SK-N-SH (cell line): Measurements from ENCODE around the gene NR2E3. TPM values are rescaled to one million over a fixed set of nuclear protein-coding genes. Genes with fewer than 3 reads are reported as not detected.

Experiments
- CTCF ChIA-PET: fragments of 300-600, 350-600 bp; formaldehyde crosslinking; extraction: SDS; loops from one replicate; lab custom pipeline; 2021; lab: Yijun Ruan, JAX
- POLR2A ChIA-PET: fragments of 350-600 bp; sonication (Branson Sonifier 250); formaldehyde crosslinking; extraction: SDS; loops from one replicate; lab custom pipeline; 2020; ENCODE audit warnings: antibody characterized with exemption, inconsistent platforms; lab: Yijun Ruan, JAX
- DNase-seq: peaks from one replicate; pipeline ENCODE4 v3.0.0; 2012
- H2AFZ ChIP-seq: fragments of 200-600 bp; sonication (generic); 2 replicates; pipeline ENCODE4 v1.8.1; 2016; ENCODE audit warnings: antibody characterized with exemption, mild to moderate bottlenecking, low read depth
- H3F3A ChIP-seq: fragments of 200-600 bp; sonication (generic); replicated peaks from 2 replicates; pipeline ENCODE3; 2016; ENCODE audit warnings: antibody characterized with exemption, mild to moderate bottlenecking; ENCODE audit not compliant: insufficient read depth
- H3K27ac ChIP-seq, 2 experiments: fragments of 200-500 bp in 1 of 2; fragments of 200-600 bp in 1 of 2; sonication (Bioruptor generic) in 1 of 2; sonication (generic), shearing (Covaris generic) in 1 of 2; 2 replicates each; pipeline versions ENCODE4 v1.5.1 to v1.6.1; 2014 to 2016; ENCODE audit warnings: low read depth in 2 of 2, inconsistent platforms in 1 of 2, low read length in 1 of 2, mild to moderate bottlenecking in 1 of 2, mixed read lengths in 1 of 2
- H3K27me3 ChIP-seq: fragments of 200-600 bp; sonication (generic), shearing (Covaris generic); 2 replicates; pipeline ENCODE4 v1.6.1; 2016; ENCODE audit warnings: mixed run types; ENCODE audit not compliant: insufficient read depth
- H3K36me3 ChIP-seq, 2 experiments: fragments of 200-500 bp in 1 of 2; fragments of 200-600 bp in 1 of 2; sonication (Bioruptor generic) in 1 of 2; sonication (generic) in 1 of 2; replicated peaks in 1 of 2; 2 replicates each; pipeline versions ENCODE3 to v1.5.1; 2014 to 2016; ENCODE audit warnings: low read length in 1 of 2, mild to moderate bottlenecking in 1 of 2; ENCODE audit not compliant: insufficient read depth in 2 of 2, control insufficient read depth in 1 of 2
- H3K4me1 ChIP-seq, 2 experiments: fragments of 200-500 bp in 1 of 2; fragments of 200-600 bp in 1 of 2; sonication (Bioruptor generic) in 1 of 2; sonication (generic), shearing (Covaris generic) in 1 of 2; 2 replicates each; pipeline versions ENCODE4 v1.5.1 to v1.6.1; 2014 to 2016; ENCODE audit warnings: low read depth in 1 of 2, low read length in 1 of 2, mixed run types in 1 of 2; ENCODE audit not compliant: insufficient read depth in 2 of 2, control insufficient read depth in 1 of 2
- H3K4me2 ChIP-seq: fragments of 200-600 bp; sonication (generic), shearing (Covaris generic); 2 replicates; pipeline ENCODE4 v1.6.1; 2017; ENCODE audit warnings: mixed run types
- H3K4me3 ChIP-seq, 2 experiments: fragments of 200-500 bp in 1 of 2; fragments of 200-600 bp in 1 of 2; sonication (Bioruptor generic) in 1 of 2; sonication (generic), shearing (Covaris generic) in 1 of 2; 2 replicates each; pipeline versions ENCODE4 v1.5.1 to v1.8.1; 2014 to 2016; ENCODE audit warnings: low read depth in 2 of 2, inconsistent platforms in 1 of 2, low read length in 1 of 2, mild to moderate bottlenecking in 1 of 2, mixed read lengths in 1 of 2, moderate library complexity in 1 of 2
- H3K79me2 ChIP-seq: fragments of 200-600 bp; sonication (generic); 2 replicates; pipeline ENCODE4 v1.8.1; 2017; ENCODE audit warnings: mild to moderate bottlenecking; ENCODE audit not compliant: insufficient read depth
- H3K9ac ChIP-seq: fragments of 200-600 bp; sonication (generic); 2 replicates; pipeline ENCODE4 v1.6.1; 2017; ENCODE audit warnings: mixed run types
- H3K9me2 ChIP-seq: fragments of 200-600 bp; sonication (generic); 2 replicates; pipeline ENCODE4 v1.6.1; 2017; ENCODE audit warnings: mixed run types
- H3K9me3 ChIP-seq: fragments of 200-600 bp; sonication (generic); 2 replicates; pipeline ENCODE4 v1.6.1; 2017; ENCODE audit warnings: mixed run types, mild to moderate bottlenecking, moderate library complexity
- H4K20me1 ChIP-seq: fragments of 200-600 bp; sonication (generic); 2 replicates; pipeline ENCODE4 v1.6.1; 2017; ENCODE audit warnings: mild to moderate bottlenecking, mixed run types; ENCODE audit not compliant: insufficient read depth
- EZH2phosphoT487 ChIP-seq: fragments of 200-600 bp; sonication (generic); IDR thresholded peaks from 2 replicates; pipeline ENCODE4 v1.6.1; 2017; ENCODE audit warnings: low read depth, mixed run types, mild to moderate bottlenecking, antibody characterized with exemption, moderate library complexity, borderline replicate concordance
- FOSL2 ChIP-seq: IDR thresholded peaks from 2 replicates; pipeline ENCODE4 v1.4.0; 2012; ENCODE audit warnings: low read depth, mild to moderate bottlenecking, moderate library complexity, borderline replicate concordance
- FOXJ3 ChIP-seq: sonication (generic); formaldehyde crosslinking; IDR thresholded peaks from 2 replicates; pipeline ENCODE4 v1.5.1; 2020; ENCODE audit warnings: mild to moderate bottlenecking, missing genetic modification reagents
- GATA2 ChIP-seq: sonication (generic); formaldehyde crosslinking; IDR thresholded peaks from 2 replicates; pipeline ENCODE4 v1.5.0; 2020; ENCODE audit warnings: mild to moderate bottlenecking, missing genetic modification reagents
- JUND ChIP-seq: IDR thresholded peaks from 2 replicates; pipeline ENCODE4 v1.4.0; 2012
- MEF2A ChIP-seq: IDR thresholded peaks from 2 replicates; pipeline ENCODE4 v1.4.0; 2012; ENCODE audit warnings: low read depth, borderline replicate concordance
- MXI1 ChIP-seq: IDR thresholded peaks from 2 replicates; pipeline ENCODE4 v1.6.1; 2012; ENCODE audit warnings: mild to moderate bottlenecking, low read depth, low read length, improper control_type of control experiment
- NFIC ChIP-seq: IDR thresholded peaks from 2 replicates; pipeline ENCODE4 v1.4.0; 2012; ENCODE audit warnings: borderline replicate concordance
- NRF1 ChIP-seq: IDR thresholded peaks from 2 replicates; pipeline ENCODE4 v1.6.1; 2012; ENCODE audit warnings: low read depth, mild to moderate bottlenecking, low read length
- POLR2AphosphoS5 ChIP-seq: IDR thresholded peaks from 2 replicates; pipeline ENCODE4 v1.6.1; 2012; ENCODE audit warnings: low read depth, low read length
- RFX5 ChIP-seq: IDR thresholded peaks from 2 replicates; pipeline ENCODE4 v1.6.1; 2012; ENCODE audit warnings: mild to moderate bottlenecking, improper control_type of control experiment, low read length
- SIN3A ChIP-seq: IDR thresholded peaks from 2 replicates; pipeline ENCODE4 v1.6.1; 2012; ENCODE audit warnings: low read depth, mild to moderate bottlenecking, low read length, moderate library complexity, borderline replicate concordance
- SMC3 ChIP-seq: IDR thresholded peaks from 2 replicates; pipeline ENCODE4 v1.6.1; 2012; ENCODE audit warnings: low read depth, low read length, improper control_type of control experiment
- TAF1 ChIP-seq: IDR thresholded peaks from 2 replicates; pipeline ENCODE4 v1.6.1; 2012; ENCODE audit warnings: low read depth, mild to moderate bottlenecking, low read length, moderate library complexity, borderline replicate concordance
- TCF12 ChIP-seq: IDR thresholded peaks from 2 replicates; pipeline ENCODE4 v1.4.0; 2012
- YY1 ChIP-seq: IDR thresholded peaks from 2 replicates; pipeline ENCODE4 v1.4.0; 2012; ENCODE audit warnings: low read depth, mild to moderate bottlenecking
- WGBS: methylation state at CpG from one replicate; pipeline ENCODE4 v1.1.6; 2017; ENCODE audit warnings: low lambda C conversion rate; 5-methylcytosine and 5-hydroxymethylcytosine counted together
- polyA plus RNA-seq, 3 experiments: library from polyadenylated mRNA; depleted of rRNA; stranded (reverse); fragments of >200 nt; gene quantifications; 2 replicates each; pipeline ENCODE4 v1.2.3, GENCODE V29; 2012
- TF ChIP-seq, protein P1 (sequence below): IDR thresholded peaks from 2 replicates; pipeline ENCODE4 v1.6.1; 2012; ENCODE audit warnings: mild to moderate bottlenecking, low read depth, low read length, moderate library complexity
- TF ChIP-seq, protein P2 (sequence below): fragments of 200-600 bp; sonication (generic); IDR thresholded peaks from 2 replicates; pipeline ENCODE4 v1.6.1; 2017; ENCODE audit warnings: antibody characterized with exemption, mild to moderate bottlenecking, moderate library complexity
- TF ChIP-seq, protein P3 (sequence below): fragments of 150-350 bp; IDR thresholded peaks from 2 replicates; pipeline ENCODE4 v1.6.1; 2016; ENCODE audit warnings: mild to moderate bottlenecking, low read depth, low read length
- TF ChIP-seq, protein P4 (sequence below): IDR thresholded peaks from 2 replicates; pipeline ENCODE4 v1.4.0; 2012; ENCODE audit warnings: low read depth, borderline replicate concordance
- TF ChIP-seq, protein P5 (sequence below): IDR thresholded peaks from 2 replicates; pipeline ENCODE4 v1.4.0; 2012; ENCODE audit warnings: low read depth, borderline replicate concordance

The NR2E3 gene
- polyA plus RNA-seq, 1 of the 3 experiments (the other 2 are of a cell fraction) = 0.18 TPM

DNA sequence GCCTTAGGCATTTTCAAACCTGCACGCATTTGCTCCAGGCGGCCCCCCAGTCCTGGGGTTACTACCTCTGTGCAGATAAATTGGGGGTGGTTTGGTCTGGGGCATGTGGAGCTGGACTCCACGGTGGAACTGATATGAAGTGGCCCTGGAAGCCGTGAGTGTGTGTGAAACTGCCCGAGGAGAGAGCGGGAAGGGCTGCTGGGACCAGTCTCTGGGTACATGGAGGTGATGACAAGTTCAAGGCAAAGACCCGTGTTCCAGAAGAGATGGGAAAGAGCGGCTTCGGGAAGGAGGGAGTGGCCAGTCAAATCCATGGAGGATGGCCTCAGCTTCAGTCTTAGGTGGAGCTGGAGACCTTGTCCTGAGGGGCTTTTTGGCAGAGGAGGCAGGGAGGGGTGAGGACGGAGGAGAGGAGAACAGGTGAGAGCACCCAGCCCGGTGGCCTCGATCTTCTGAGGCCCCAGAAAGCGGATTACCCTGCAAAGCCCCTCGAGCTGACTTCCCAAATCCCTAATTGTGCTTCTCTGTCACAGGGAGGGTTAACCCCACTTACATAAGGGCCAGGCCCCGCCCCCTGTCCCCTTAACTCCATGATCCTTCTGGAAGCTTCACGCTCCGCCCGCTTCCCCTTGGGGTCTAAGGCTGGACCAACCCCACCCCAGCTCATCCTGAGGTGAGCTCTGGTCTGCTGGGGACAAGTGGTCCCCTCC lies 1.9 kb upstream of the NR2E3 start (continued):
- TF ChIP-seq, protein P1, sequence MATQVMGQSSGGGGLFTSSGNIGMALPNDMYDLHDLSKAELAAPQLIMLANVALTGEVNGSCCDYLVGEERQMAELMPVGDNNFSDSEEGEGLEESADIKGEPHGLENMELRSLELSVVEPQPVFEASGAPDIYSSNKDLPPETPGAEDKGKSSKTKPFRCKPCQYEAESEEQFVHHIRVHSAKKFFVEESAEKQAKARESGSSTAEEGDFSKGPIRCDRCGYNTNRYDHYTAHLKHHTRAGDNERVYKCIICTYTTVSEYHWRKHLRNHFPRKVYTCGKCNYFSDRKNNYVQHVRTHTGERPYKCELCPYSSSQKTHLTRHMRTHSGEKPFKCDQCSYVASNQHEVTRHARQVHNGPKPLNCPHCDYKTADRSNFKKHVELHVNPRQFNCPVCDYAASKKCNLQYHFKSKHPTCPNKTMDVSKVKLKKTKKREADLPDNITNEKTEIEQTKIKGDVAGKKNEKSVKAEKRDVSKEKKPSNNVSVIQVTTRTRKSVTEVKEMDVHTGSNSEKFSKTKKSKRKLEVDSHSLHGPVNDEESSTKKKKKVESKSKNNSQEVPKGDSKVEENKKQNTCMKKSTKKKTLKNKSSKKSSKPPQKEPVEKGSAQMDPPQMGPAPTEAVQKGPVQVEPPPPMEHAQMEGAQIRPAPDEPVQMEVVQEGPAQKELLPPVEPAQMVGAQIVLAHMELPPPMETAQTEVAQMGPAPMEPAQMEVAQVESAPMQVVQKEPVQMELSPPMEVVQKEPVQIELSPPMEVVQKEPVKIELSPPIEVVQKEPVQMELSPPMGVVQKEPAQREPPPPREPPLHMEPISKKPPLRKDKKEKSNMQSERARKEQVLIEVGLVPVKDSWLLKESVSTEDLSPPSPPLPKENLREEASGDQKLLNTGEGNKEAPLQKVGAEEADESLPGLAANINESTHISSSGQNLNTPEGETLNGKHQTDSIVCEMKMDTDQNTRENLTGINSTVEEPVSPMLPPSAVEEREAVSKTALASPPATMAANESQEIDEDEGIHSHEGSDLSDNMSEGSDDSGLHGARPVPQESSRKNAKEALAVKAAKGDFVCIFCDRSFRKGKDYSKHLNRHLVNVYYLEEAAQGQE = no peak
- no peak for TF ChIP-seq JUND
- no peak for TF ChIP-seq FOXJ3 (CRISPR knock-in tag)
- no peak for TF ChIP-seq SMC3
- TF ChIP-seq, protein P2, sequence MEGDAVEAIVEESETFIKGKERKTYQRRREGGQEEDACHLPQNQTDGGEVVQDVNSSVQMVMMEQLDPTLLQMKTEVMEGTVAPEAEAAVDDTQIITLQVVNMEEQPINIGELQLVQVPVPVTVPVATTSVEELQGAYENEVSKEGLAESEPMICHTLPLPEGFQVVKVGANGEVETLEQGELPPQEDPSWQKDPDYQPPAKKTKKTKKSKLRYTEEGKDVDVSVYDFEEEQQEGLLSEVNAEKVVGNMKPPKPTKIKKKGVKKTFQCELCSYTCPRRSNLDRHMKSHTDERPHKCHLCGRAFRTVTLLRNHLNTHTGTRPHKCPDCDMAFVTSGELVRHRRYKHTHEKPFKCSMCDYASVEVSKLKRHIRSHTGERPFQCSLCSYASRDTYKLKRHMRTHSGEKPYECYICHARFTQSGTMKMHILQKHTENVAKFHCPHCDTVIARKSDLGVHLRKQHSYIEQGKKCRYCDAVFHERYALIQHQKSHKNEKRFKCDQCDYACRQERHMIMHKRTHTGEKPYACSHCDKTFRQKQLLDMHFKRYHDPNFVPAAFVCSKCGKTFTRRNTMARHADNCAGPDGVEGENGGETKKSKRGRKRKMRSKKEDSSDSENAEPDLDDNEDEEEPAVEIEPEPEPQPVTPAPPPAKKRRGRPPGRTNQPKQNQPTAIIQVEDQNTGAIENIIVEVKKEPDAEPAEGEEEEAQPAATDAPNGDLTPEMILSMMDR = no peak
- TF ChIP-seq FOSL2 = no peak
- no peak for TF ChIP-seq EZH2phosphoT487
- no peak for TF ChIP-seq TCF12
- TF ChIP-seq MEF2A = no peak
- no peak for TF ChIP-seq GATA2 (CRISPR knock-in tag)
- TF ChIP-seq NRF1 = no peak
- TF ChIP-seq, protein P3, sequence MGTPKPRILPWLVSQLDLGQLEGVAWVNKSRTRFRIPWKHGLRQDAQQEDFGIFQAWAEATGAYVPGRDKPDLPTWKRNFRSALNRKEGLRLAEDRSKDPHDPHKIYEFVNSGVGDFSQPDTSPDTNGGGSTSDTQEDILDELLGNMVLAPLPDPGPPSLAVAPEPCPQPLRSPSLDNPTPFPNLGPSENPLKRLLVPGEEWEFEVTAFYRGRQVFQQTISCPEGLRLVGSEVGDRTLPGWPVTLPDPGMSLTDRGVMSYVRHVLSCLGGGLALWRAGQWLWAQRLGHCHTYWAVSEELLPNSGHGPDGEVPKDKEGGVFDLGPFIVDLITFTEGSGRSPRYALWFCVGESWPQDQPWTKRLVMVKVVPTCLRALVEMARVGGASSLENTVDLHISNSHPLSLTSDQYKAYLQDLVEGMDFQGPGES = no peak

DNA sequence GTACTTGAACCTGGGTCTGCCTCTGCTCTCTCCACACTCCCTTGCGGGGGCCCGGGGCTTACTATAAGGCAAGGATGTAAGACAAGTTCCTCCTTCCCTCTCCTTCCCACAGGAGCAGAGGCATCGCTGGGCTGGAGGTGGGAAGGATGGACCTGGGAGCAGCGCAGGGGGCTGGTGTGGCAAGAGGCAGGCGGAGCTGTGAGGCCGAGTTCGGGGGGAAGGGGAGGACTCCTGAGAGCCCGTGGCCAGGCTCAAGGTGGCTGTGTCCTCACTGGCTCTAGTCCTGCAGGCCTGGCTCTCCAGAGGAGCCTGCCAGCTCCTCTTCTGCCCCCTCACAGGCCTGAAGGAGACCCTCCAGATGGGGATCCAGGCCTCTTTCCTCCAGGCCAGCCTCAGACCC lies 1.0 kb upstream of the NR2E3 start:
- 90% methylated on average over 8 of the region's 8 CpGs for WGBS
- CTCF ChIA-PET = interaction anchor here (1.1 to 4.1 kb wide), 2 partner anchors 66 to 347 kb away, joined by 3 to 15 read pairs; no protein-coding TSS in a partner anchor

More for the DNA sequence above, 1.0 kb upstream of the NR2E3 start:
- Histone ChIP-seq H3K9me3 (no peaks in the 10 kb centered on the region), H3K27ac (no peak overlapping the region), H3K4me3 (no peak overlapping the region), H2AFZ (no peak overlapping the region), H3F3A (peaks cover 3% of the 10 kb centered on the region), H4K20me1 (no peaks in the 10 kb centered on the region), H3K9me2 (no peaks in the 10 kb centered on the region), H3K4me1 (peaks cover 21 to 24% of the 10 kb centered on the region in 2 experiments; a peak in 3 of 4 replicates), H3K27me3 (no peaks in the 10 kb centered on the region), H3K9ac (no peak overlapping the region), H3K4me2 (no peak overlapping the region), H3K36me3 (no peaks in the 10 kb centered on the region), H3K79me2 (no peaks in the 10 kb centered on the region)
- TF ChIP-seq, protein P4, sequence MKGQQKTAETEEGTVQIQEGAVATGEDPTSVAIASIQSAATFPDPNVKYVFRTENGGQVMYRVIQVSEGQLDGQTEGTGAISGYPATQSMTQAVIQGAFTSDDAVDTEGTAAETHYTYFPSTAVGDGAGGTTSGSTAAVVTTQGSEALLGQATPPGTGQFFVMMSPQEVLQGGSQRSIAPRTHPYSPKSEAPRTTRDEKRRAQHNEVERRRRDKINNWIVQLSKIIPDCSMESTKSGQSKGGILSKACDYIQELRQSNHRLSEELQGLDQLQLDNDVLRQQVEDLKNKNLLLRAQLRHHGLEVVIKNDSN = no peak
- TF ChIP-seq TAF1 (no peak), RFX5 (no peak), YY1 (no peak), POLR2AphosphoS5 (no peak), NFIC (no peak), SIN3A (no peak), MXI1 (no peak)
- TF ChIP-seq, protein P5, sequence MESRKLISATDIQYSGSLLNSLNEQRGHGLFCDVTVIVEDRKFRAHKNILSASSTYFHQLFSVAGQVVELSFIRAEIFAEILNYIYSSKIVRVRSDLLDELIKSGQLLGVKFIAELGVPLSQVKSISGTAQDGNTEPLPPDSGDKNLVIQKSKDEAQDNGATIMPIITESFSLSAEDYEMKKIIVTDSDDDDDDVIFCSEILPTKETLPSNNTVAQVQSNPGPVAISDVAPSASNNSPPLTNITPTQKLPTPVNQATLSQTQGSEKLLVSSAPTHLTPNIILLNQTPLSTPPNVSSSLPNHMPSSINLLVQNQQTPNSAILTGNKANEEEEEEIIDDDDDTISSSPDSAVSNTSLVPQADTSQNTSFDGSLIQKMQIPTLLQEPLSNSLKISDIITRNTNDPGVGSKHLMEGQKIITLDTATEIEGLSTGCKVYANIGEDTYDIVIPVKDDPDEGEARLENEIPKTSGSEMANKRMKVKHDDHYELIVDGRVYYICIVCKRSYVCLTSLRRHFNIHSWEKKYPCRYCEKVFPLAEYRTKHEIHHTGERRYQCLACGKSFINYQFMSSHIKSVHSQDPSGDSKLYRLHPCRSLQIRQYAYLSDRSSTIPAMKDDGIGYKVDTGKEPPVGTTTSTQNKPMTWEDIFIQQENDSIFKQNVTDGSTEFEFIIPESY = no peak
- POLR2A ChIA-PET = no interaction called here
- no peak for DNase-seq
